HL-60 (cell line): ENCODE data around the gene GFOD2.

Experiments
- DNase-seq, 2 experiments: peaks; one replicate each; pipeline ENCODE4 v3.0.0-alpha.2; 2010 to 2020; ENCODE audit warnings: low read depth in 1 of 2, low spot score in 1 of 2
- H3K27ac ChIP-seq: fragments of 250-450 bp; sonication (Bioruptor Pico); replicated peaks from 2 replicates; pipeline ENCODE4 v1.5.1; 2020; ENCODE audit warnings: mild to moderate bottlenecking, moderate library complexity
- H3K27me3 ChIP-seq: fragments of 250-450 bp; sonication (Bioruptor Pico); 2 replicates; pipeline ENCODE4 v1.5.1; 2021; ENCODE audit warnings: mild to moderate bottlenecking, moderate library complexity; ENCODE audit not compliant: insufficient read depth, poor library complexity, severe bottlenecking
- H3K4me3 ChIP-seq: replicated peaks from 2 replicates; pipeline ENCODE4 v1.5.1; 2011; ENCODE audit warnings: mild to moderate bottlenecking, control low read depth, low read length; ENCODE audit not compliant: insufficient read depth
- GABPA ChIP-seq: IDR thresholded peaks from 2 replicates; pipeline ENCODE4 v1.6.1; 2012; ENCODE audit warnings: low read depth
- POLR2AphosphoS5 ChIP-seq: IDR thresholded peaks from 2 replicates; pipeline ENCODE4 v1.6.1; 2012; ENCODE audit warnings: low read depth
- SPI1 ChIP-seq: IDR thresholded peaks from 2 replicates; pipeline ENCODE4 v1.6.1; 2012; ENCODE audit warnings: low read depth, mild to moderate bottlenecking, borderline replicate concordance
- TF ChIP-seq, protein P1 (sequence below): IDR thresholded peaks from 2 replicates; pipeline ENCODE4 v1.6.1; 2012; ENCODE audit warnings: low read depth; ENCODE audit not compliant: insufficient replicate concordance
- TF ChIP-seq, protein P2 (sequence below): IDR thresholded peaks from one replicate; pipeline ENCODE4 v1.5.1; 2011; ENCODE audit warnings: low read length, control low read depth, inconsistent platforms; ENCODE audit not compliant: insufficient read depth

The GFOD2 gene

DNA sequence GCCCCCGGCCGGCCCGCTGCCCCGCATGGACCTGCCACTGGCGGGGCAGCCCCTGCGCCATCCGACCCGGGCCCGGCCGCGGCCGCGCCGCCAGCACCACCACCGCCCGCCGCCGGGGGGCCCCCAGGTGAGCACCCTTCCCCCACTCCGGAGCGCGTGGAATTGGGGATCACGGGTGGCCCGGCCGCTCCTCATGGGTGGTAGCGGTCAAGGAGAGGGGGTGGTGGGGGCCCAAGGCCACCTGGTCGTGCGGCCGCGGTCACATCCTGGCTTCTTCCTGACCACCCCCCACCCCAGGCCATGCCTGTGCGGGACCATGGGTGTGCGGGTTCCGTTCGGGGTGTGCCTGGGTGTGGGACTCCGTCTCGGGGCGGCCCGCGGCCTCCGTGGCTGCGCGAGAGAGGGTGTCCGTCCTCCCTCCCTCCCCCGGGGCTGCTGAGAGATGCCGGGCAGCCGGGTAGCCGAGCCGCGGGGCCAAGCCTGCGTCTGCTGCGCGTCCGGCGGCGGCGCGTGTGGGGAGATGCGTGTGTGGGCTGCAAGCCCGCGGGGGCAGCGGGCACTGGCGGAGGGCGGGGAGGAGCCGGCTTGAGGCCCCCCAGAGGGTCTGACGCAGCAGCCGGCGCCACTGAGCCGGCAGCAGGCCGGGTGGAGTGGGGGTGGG, 65.9 kb downstream of the GFOD2 start:
- Histone ChIP-seq H3K27ac (no peak overlapping the region), H3K27me3 (no peaks in the 10 kb centered on the region), H3K4me3 (no peak overlapping the region)
- no peak for TF ChIP-seq GABPA
- no peak for DNase-seq

DNA sequence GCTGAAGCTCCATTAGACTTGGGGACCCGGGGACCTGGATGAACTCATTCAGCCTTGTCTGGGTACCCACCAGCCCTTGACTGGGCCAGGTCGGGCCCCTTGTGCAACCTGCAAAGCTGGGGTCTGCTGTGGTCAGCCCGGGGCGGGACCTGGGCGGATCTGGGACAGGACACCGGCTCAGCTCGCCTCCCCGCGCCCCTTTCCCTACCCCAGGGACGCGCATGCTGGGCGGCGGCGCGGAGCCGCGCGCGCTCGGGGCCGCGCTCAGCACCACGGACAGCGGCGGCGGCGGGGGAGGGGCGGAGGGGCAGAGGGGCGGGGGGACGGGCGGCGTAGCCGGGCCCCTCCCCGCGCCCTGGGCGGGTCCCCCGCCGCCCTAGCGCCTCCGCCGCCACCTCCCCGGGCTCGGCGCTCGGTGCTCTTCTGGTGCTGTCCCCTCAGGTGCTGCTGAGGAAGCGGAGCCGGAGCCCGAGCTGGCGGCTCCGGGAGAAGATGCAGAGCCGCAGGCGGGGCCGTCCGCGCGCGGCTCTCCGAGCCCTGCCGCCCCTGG, 66.5 kb downstream of the GFOD2 start:
- TF ChIP-seq GABPA (no peak), POLR2AphosphoS5 (no peak), SPI1 (no peak)
- TF ChIP-seq, protein P1, sequence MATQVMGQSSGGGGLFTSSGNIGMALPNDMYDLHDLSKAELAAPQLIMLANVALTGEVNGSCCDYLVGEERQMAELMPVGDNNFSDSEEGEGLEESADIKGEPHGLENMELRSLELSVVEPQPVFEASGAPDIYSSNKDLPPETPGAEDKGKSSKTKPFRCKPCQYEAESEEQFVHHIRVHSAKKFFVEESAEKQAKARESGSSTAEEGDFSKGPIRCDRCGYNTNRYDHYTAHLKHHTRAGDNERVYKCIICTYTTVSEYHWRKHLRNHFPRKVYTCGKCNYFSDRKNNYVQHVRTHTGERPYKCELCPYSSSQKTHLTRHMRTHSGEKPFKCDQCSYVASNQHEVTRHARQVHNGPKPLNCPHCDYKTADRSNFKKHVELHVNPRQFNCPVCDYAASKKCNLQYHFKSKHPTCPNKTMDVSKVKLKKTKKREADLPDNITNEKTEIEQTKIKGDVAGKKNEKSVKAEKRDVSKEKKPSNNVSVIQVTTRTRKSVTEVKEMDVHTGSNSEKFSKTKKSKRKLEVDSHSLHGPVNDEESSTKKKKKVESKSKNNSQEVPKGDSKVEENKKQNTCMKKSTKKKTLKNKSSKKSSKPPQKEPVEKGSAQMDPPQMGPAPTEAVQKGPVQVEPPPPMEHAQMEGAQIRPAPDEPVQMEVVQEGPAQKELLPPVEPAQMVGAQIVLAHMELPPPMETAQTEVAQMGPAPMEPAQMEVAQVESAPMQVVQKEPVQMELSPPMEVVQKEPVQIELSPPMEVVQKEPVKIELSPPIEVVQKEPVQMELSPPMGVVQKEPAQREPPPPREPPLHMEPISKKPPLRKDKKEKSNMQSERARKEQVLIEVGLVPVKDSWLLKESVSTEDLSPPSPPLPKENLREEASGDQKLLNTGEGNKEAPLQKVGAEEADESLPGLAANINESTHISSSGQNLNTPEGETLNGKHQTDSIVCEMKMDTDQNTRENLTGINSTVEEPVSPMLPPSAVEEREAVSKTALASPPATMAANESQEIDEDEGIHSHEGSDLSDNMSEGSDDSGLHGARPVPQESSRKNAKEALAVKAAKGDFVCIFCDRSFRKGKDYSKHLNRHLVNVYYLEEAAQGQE = peak; percentile 75
- TF ChIP-seq, protein P2, sequence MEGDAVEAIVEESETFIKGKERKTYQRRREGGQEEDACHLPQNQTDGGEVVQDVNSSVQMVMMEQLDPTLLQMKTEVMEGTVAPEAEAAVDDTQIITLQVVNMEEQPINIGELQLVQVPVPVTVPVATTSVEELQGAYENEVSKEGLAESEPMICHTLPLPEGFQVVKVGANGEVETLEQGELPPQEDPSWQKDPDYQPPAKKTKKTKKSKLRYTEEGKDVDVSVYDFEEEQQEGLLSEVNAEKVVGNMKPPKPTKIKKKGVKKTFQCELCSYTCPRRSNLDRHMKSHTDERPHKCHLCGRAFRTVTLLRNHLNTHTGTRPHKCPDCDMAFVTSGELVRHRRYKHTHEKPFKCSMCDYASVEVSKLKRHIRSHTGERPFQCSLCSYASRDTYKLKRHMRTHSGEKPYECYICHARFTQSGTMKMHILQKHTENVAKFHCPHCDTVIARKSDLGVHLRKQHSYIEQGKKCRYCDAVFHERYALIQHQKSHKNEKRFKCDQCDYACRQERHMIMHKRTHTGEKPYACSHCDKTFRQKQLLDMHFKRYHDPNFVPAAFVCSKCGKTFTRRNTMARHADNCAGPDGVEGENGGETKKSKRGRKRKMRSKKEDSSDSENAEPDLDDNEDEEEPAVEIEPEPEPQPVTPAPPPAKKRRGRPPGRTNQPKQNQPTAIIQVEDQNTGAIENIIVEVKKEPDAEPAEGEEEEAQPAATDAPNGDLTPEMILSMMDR = no peak
- no peak for DNase-seq
- Histone ChIP-seq H3K4me3 (no peak overlapping the region), H3K27me3 (no peaks in the 10 kb centered on the region), H3K27ac (no peak overlapping the region)

DNA sequence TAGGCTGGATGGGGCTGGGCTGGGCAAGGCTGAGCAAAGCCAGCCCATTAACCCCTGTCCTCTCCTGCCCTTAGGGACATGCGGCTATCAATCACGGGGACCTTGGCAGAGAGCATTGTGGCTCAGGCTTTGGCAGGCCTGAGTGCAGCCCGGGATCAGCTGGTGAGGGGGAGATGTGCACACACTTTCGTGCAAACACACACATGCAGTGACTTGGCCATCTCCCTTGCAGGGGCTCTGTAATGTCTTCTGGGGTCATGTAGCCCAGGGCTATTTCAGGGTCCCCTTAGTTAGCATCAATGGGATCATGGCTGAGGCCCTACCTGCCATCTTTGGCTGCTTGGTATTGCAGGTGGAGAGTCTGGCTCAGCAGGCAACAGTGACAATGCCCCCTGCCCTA, 67.3 kb downstream of the GFOD2 start:
- TF ChIP-seq, protein P2 = no peak
- TF ChIP-seq, protein P1 = no peak
- no peak for TF ChIP-seq GABPA
- no peak for TF ChIP-seq SPI1
- no peak for TF ChIP-seq POLR2AphosphoS5
- H3K4me3 ChIP-seq = no peak overlapping the region
- DNase-seq = no peak
- no peak overlapping the region for H3K27ac ChIP-seq
- H3K27me3 ChIP-seq = no peaks in the 10 kb centered on the region

DNA sequence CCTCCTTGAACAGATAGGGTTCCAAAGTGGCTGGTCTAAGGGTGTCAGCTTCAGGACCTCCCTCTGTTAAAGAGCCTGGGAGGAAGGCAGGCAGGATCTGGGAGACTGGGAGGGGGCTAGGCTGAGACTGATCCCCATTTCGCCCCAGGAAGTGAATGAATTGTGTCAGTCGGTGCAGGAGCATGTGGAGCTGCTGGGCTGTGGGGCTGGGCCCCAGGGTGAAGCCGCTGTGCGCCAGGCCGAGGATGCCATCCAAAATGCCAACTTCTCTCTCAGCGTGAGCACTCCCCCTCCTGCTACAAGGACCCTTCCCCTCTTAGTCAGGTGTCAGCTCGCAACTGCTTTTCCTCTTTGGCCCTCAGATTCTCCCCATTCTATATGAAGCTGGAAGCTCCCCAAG, 68.1 kb downstream of the GFOD2 start:
- H3K27me3 ChIP-seq = no peaks in the 10 kb centered on the region
- H3K27ac ChIP-seq = no peak overlapping the region
- H3K4me3 ChIP-seq = no peak overlapping the region
- no peak for DNase-seq
- TF ChIP-seq POLR2AphosphoS5 (no peak), SPI1 (no peak), GABPA (no peak)
- TF ChIP-seq, protein P2 = no peak
- TF ChIP-seq, protein P1 = no peak
